Measurements from ENCODE around the gene CHRDL1.

The CHRDL1 gene

GRCh38 chrX:110691446-110691845, 104.2 kb downstream of the CHRDL1 start:
- H3K4me3 ChIP-seq (ENCODE audit: low read depth, low read length): no peak overlapping the region
- no peak for TF ChIP-seq CTCF (IDR thresholded peaks at IDR 0.05; ENCODE audit: low read depth, low read length)

GRCh38 chrX:110684653-110685052, 111.0 kb downstream of the CHRDL1 start:
- no peak overlapping the region for H3K4me3 ChIP-seq (ENCODE audit: low read depth, low read length)
- H3K9me3 ChIP-seq: no peaks in the 10 kb centered on the region
- no peak for DNase-seq
- H3K4me1 ChIP-seq: no peaks in the 10 kb centered on the region
- H3K36me3 ChIP-seq: no peaks in the 10 kb centered on the region
- no peaks in the 10 kb centered on the region for H3K27me3 ChIP-seq
- no peak for TF ChIP-seq CTCF (IDR thresholded peaks at IDR 0.05; ENCODE audit: low read depth, low read length)

More at GRCh38 chrX:110691446-110691845, 104.2 kb downstream of the CHRDL1 start:
- no peaks in the 10 kb centered on the region for H3K36me3 ChIP-seq
- H3K4me1 ChIP-seq: no peaks in the 10 kb centered on the region
- no peaks in the 10 kb centered on the region for H3K27me3 ChIP-seq
- DNase-seq: no peak
- H3K9me3 ChIP-seq: no peaks in the 10 kb centered on the region

- no peak overlapping the region for H3K4me3 ChIP-seq (ENCODE audit: low read depth, low read length)
- no peak for TF ChIP-seq CTCF (IDR thresholded peaks at IDR 0.05; ENCODE audit: low read depth, low read length)
- DNase-seq: no peak
- no peaks in the 10 kb centered on the region for H3K9me3 ChIP-seq
- no peaks in the 10 kb centered on the region for H3K36me3 ChIP-seq
- H3K27me3 ChIP-seq: no peaks in the 10 kb centered on the region
- no peaks in the 10 kb centered on the region for H3K4me1 ChIP-seq
These were observed 111.7 kb downstream of the CHRDL1 start for GRCh38 chrX:110683925-110684324.

GRCh38 chrX:110678591-110678990, 117.0 kb downstream of the CHRDL1 start:
- H3K36me3 ChIP-seq: no peaks in the 10 kb centered on the region
- no peak for DNase-seq
- no peak overlapping the region for H3K4me3 ChIP-seq (ENCODE audit: low read depth, low read length)
- TF ChIP-seq CTCF (IDR thresholded peaks at IDR 0.05; ENCODE audit: low read depth, low read length): no peak
- H3K9me3 ChIP-seq: no peaks in the 10 kb centered on the region
- H3K4me1 ChIP-seq: no peaks in the 10 kb centered on the region
- H3K27me3 ChIP-seq: no peaks in the 10 kb centered on the region

- no peak for TF ChIP-seq CTCF (IDR thresholded peaks at IDR 0.05; ENCODE audit: low read depth, low read length)
- H3K9me3 ChIP-seq: no peaks in the 10 kb centered on the region
- H3K27me3 ChIP-seq: no peaks in the 10 kb centered on the region
- H3K4me1 ChIP-seq: no peaks in the 10 kb centered on the region
- no peaks in the 10 kb centered on the region for H3K36me3 ChIP-seq
- H3K4me3 ChIP-seq (ENCODE audit: low read depth, low read length): no peak overlapping the region
- no peak for DNase-seq
These were observed 119.7 kb downstream of the CHRDL1 start for GRCh38 chrX:110675886-110676285.

- no peaks in the 10 kb centered on the region for H3K4me1 ChIP-seq
- DNase-seq: no peak
These were observed 124.4 kb downstream of the CHRDL1 start for GRCh38 chrX:110671068-110671803.

More at GRCh38 chrX:110671068-110671803, 124.4 kb downstream of the CHRDL1 start:
- Histone ChIP-seq H3K27me3 (no peaks in the 10 kb centered on the region), H3K36me3 (no peaks in the 10 kb centered on the region), H3K4me3 (ENCODE audit: low read depth, low read length) (no peak overlapping the region), H3K9me3 (no peaks in the 10 kb centered on the region)
- TF ChIP-seq CTCF (IDR thresholded peaks at IDR 0.05; ENCODE audit: low read depth, low read length): no peak

Data from BE2C (cell line).